ENCODE data around the gene LRP11. TPM values are rescaled to one million over a fixed set of nuclear protein-coding genes. Genes with fewer than 3 reads are reported as not detected.

Gene LRP11
- polyA plus RNA-seq, 2 of the 4 experiments (the other 2 are of a cell fraction), result 48.9 to 57.7 TPM

GRCh38 chr6:149782337-149782736 is 81.8 kb downstream of the LRP11 start:
- no peak for ATAC-seq
- no peak for FAIRE-seq
- Histone ChIP-seq H3K4me1 (no peaks in the 10 kb centered on the region), H3K4me3 (no peak overlapping the region), H3K27ac (no peak overlapping the region), H3K9me3 (no peaks in the 10 kb centered on the region), H3K4me2 (no peak overlapping the region)
- no peak for DNase-seq (ENCODE audit: low read depth in 1 of 2, low spot score in 1 of 2)
- ChIA-PET CTCF (no interaction called here), POLR2A (no interaction called here)
- no peak for TF ChIP-seq ATOH8 (CRISPR knock-in tag; IDR thresholded peaks at IDR 0.05; ENCODE audit: low read depth)
- TF ChIP-seq NR3C1 (IDR thresholded peaks at IDR 0.05), result no peak
- TF ChIP-seq PBX3 (IDR thresholded peaks at IDR 0.05), result no peak
- no peak for TF ChIP-seq RARB (CRISPR knock-in tag; IDR thresholded peaks at IDR 0.05)
- WGBS (ENCODE audit: missing lambda C conversion rate), result 91% methylated on average over 2 of the region's 2 CpGs

GRCh38 chr6:149781715-149782114 is 82.4 kb downstream of the LRP11 start:
- Histone ChIP-seq H3K27ac (no peak overlapping the region), H3K4me2 (no peak overlapping the region), H3K9me3 (no peaks in the 10 kb centered on the region), H3K4me3 (no peak overlapping the region), H3K4me1 (no peaks in the 10 kb centered on the region)
- POLR2A ChIA-PET, result no interaction called here
- CTCF ChIA-PET, result no interaction called here
- FAIRE-seq (no peak), ATAC-seq (no peak), DNase-seq (ENCODE audit: low read depth in 1 of 2, low spot score in 1 of 2) (no peak)
- TF ChIP-seq FOSB (CRISPR knock-in tag; IDR thresholded peaks at IDR 0.05) (no peak), GATA3 (IDR thresholded peaks at IDR 0.05; ENCODE audit: borderline replicate concordance) (no peak), NPAS2 (CRISPR knock-in tag; IDR thresholded peaks at IDR 0.05; ENCODE audit: borderline replicate concordance) (no peak), RCOR1 (IDR thresholded peaks at IDR 0.05; ENCODE audit: low read depth, low read length) (no peak), EHF (CRISPR knock-in tag; IDR thresholded peaks at IDR 0.05) (no peak), POLR2AphosphoS2 (conservative IDR thresholded peaks at IDR 0.05; ENCODE audit: low read length) (no peak), USF2 (IDR thresholded peaks at IDR 0.05) (no peak), E2F6 (IDR thresholded peaks at IDR 0.05; ENCODE audit: borderline replicate concordance, low read depth) (no peak), HOXA7 (CRISPR knock-in tag; IDR thresholded peaks at IDR 0.05) (no peak), CBX2 (IDR thresholded peaks at IDR 0.05; ENCODE audit: borderline replicate concordance, low read depth) (no peak), HOXB13 (CRISPR knock-in tag; IDR thresholded peaks at IDR 0.05; ENCODE audit: low read depth) (no peak)

- TF ChIP-seq FOXS1 (CRISPR knock-in tag; IDR thresholded peaks at IDR 0.05) (no peak), CBX8 (IDR thresholded peaks at IDR 0.05) (no peak), HOXB5 (CRISPR knock-in tag; IDR thresholded peaks at IDR 0.05) (no peak), MYC (IDR thresholded peaks at IDR 0.05; ENCODE audit: borderline replicate concordance, low read length) (no peak), USF2 (IDR thresholded peaks at IDR 0.05) (no peak), TP53 (CRISPR knock-in tag; IDR thresholded peaks at IDR 0.05) (no peak), RARB (CRISPR knock-in tag; IDR thresholded peaks at IDR 0.05) (no peak), PHF8 (IDR thresholded peaks at IDR 0.05; ENCODE audit: borderline replicate concordance, low read depth) (no peak), EHMT2 (IDR thresholded peaks at IDR 0.05; ENCODE audit: low read depth) (no peak)
- no peak for DNase-seq (ENCODE audit: low read depth in 1 of 2, low spot score in 1 of 2)
- H3K4me1 ChIP-seq, result no peaks in the 10 kb centered on the region
- H3K9me3 ChIP-seq, result no peaks in the 10 kb centered on the region
- ChIA-PET POLR2A (no interaction called here), CTCF (no interaction called here)
- H3K4me2 ChIP-seq, result no peak overlapping the region
- FAIRE-seq, result no peak
- H3K27ac ChIP-seq, result no peak overlapping the region
- WGBS (ENCODE audit: missing lambda C conversion rate), result 79% methylated on average over 2 of the region's 2 CpGs
- ATAC-seq, result no peak
- no peak overlapping the region for H3K4me3 ChIP-seq
Observed at GRCh38 chr6:149779644-149779963, 84.6 kb downstream of the LRP11 start.

All from A549 (cell line).